HG03139 (cell line): ENCODE results near the gene MRPL38.

Experiments
- ATAC-seq: cut with Tn5 transposase; IDR thresholded peaks from one replicate; pipeline ENCODE4 v1.9.1; 2021; ENCODE audit not compliant: unreplicated experiment

The MRPL38 gene

GRCh38 chr17:75904749-75905521 lies at the start of gene MRPL38:
Gene MRPL38, minus strand, starts transcription at chr17:75904884. Its CDS starts 9 bp downstream, at chr17:75904875.
- peak; percentile 92 for ATAC-seq

- ATAC-seq: no peak
These were observed 46.3 kb upstream of the MRPL38 start for GRCh38 chr17:75950855-75951554.

GRCh38 chr17:75950421-75950820 lies 45.7 kb upstream of the MRPL38 start:
- no peak for ATAC-seq

GRCh38 chr17:75945211-75945610 lies 40.5 kb upstream of the MRPL38 start:
- ATAC-seq: no peak

- no peak for ATAC-seq
These were observed 38.8 kb upstream of the MRPL38 start for GRCh38 chr17:75943491-75943890.

GRCh38 chr17:75942473-75942872 lies 37.8 kb upstream of the MRPL38 start:
- ATAC-seq: no peak

GRCh38 chr17:75941442-75941819 lies 36.7 kb upstream of the MRPL38 start:
- ATAC-seq: no peak

- ATAC-seq: peak; percentile 87
These were observed 36.2 kb upstream of the MRPL38 start, which contains the start of gene FBF1 for GRCh38 chr17:75940727-75941441. Gene FBF1, minus strand, starts transcription at chr17:75941042. Its CDS starts 2,893 bp downstream, at chr17:75938149.

- ATAC-seq: no peak
These were observed 33.0 kb upstream of the MRPL38 start for GRCh38 chr17:75937652-75938051.

- no peak for ATAC-seq
These were observed 29.1 kb upstream of the MRPL38 start for GRCh38 chr17:75933808-75934207.

GRCh38 chr17:75932852-75933251 lies 28.2 kb upstream of the MRPL38 start:
- no peak for ATAC-seq

GRCh38 chr17:75931062-75931461 lies 26.4 kb upstream of the MRPL38 start:
- ATAC-seq: no peak

GRCh38 chr17:75927286-75927922 lies 22.7 kb upstream of the MRPL38 start:
- no peak for ATAC-seq

- no peak for ATAC-seq
These were observed 21.8 kb upstream of the MRPL38 start for GRCh38 chr17:75926456-75926855.

- no peak for ATAC-seq
These were observed 21.2 kb upstream of the MRPL38 start for GRCh38 chr17:75925912-75926311.

- no peak for ATAC-seq
These were observed 20.4 kb upstream of the MRPL38 start for GRCh38 chr17:75925103-75925502.

GRCh38 chr17:75922963-75923874 lies 18.5 kb upstream of the MRPL38 start:
- no peak for ATAC-seq

GRCh38 chr17:75922173-75922961 lies 17.7 kb upstream of the MRPL38 start:
- no peak for ATAC-seq

GRCh38 chr17:75921596-75921995 lies 16.9 kb upstream of the MRPL38 start:
- ATAC-seq: no peak
